ENCODE measurements around the gene KLK1. TPM values are rescaled to one million over a fixed set of nuclear protein-coding genes. Genes with fewer than 3 reads are reported as not detected.

The KLK1 gene
- polyA plus RNA-seq, 1 of the 3 experiments (the other 2 are of a cell fraction) = not detected

GRCh38 chr19:50796634-50797428 lies 26.8 kb downstream of the KLK1 start:
- POLR2A ChIA-PET = no interaction called here
- Histone ChIP-seq H3K4me1 (ENCODE audit: control insufficient read depth in 1 of 2, insufficient read depth in 2 of 2, low read depth in 1 of 2, low read length in 1 of 2) (no peaks in the 10 kb centered on the region; a peak in 1 of 4 replicates), H3K4me2 (no peak overlapping the region), H3K4me3 (ENCODE audit: low read depth in 2 of 2, low read length in 1 of 2) (no peak overlapping the region), H3K9ac (no peak overlapping the region), H3F3A (replicated peaks; ENCODE audit: insufficient read depth) (peaks cover 4% of the 10 kb centered on the region), H3K9me2 (no peaks in the 10 kb centered on the region), H2AFZ (ENCODE audit: low read depth) (no peak overlapping the region), H3K27me3 (ENCODE audit: insufficient read depth) (no peaks in the 10 kb centered on the region), H3K79me2 (ENCODE audit: insufficient read depth) (peaks cover 20% of the 10 kb centered on the region), H3K27ac (ENCODE audit: low read depth in 2 of 2, low read length in 1 of 2) (no peak overlapping the region), H4K20me1 (ENCODE audit: insufficient read depth) (peaks cover 57% of the 10 kb centered on the region), H3K9me3 (no peaks in the 10 kb centered on the region), H3K36me3 (replicated peaks in 1 of 2; ENCODE audit: control insufficient read depth in 1 of 2, insufficient read depth in 2 of 2, low read length in 1 of 2) (peaks cover 12 to 35% of the 10 kb centered on the region in 2 experiments)
- TF ChIP-seq NRF1 (IDR thresholded peaks at IDR 0.05; ENCODE audit: low read depth, low read length) = no peak
- TF ChIP-seq IRF3 (IDR thresholded peaks at IDR 0.05; ENCODE audit: low read depth, low read length) = no peak
- no peak for TF ChIP-seq TCF12 (IDR thresholded peaks at IDR 0.05)
- no peak for TF ChIP-seq NFIC (IDR thresholded peaks at IDR 0.05; ENCODE audit: borderline replicate concordance)
- no peak for TF ChIP-seq TEAD4 (IDR thresholded peaks at IDR 0.05; ENCODE audit: borderline replicate concordance, insufficient read depth)
- no peak for TF ChIP-seq CHD2 (IDR thresholded peaks at IDR 0.05; ENCODE audit: low read length, partially characterized antibody)
- TF ChIP-seq CTCF (IDR thresholded peaks at IDR 0.05) = no peak
- TF ChIP-seq MEF2A (IDR thresholded peaks at IDR 0.05; ENCODE audit: borderline replicate concordance, low read depth) = no peak
- no peak for TF ChIP-seq GATA2 (CRISPR knock-in tag; IDR thresholded peaks at IDR 0.05)
- no peak for TF ChIP-seq MXI1 (IDR thresholded peaks at IDR 0.05; ENCODE audit: low read depth, low read length)
- no peak for TF ChIP-seq FOXM1 (IDR thresholded peaks at IDR 0.05; ENCODE audit: low read depth)
- TF ChIP-seq POLR2AphosphoS5 (IDR thresholded peaks at IDR 0.05; ENCODE audit: low read depth, low read length) = no peak; the same call in 1 of the 2 replicates
- no peak for TF ChIP-seq RCOR1 (IDR thresholded peaks at IDR 0.05; ENCODE audit: low read length)
- TF ChIP-seq SMC3 (IDR thresholded peaks at IDR 0.05; ENCODE audit: low read depth, low read length) = no peak
- TF ChIP-seq EZH2phosphoT487 (IDR thresholded peaks at IDR 0.05; ENCODE audit: borderline replicate concordance, low read depth) = no peak
- TF ChIP-seq MAX (IDR thresholded peaks at IDR 0.05; ENCODE audit: low read depth) = no peak
- no peak for TF ChIP-seq ZBTB33 (IDR thresholded peaks at IDR 0.05; ENCODE audit: borderline replicate concordance, low read depth)
- no peak for DNase-seq
- WGBS (ENCODE audit: low lambda C conversion rate) = 95% methylated on average over 6 of the region's 8 CpGs
- CTCF ChIA-PET = interaction anchor here (1.0 to 2.7 kb wide), 4 partner anchors 14 to 127 kb away, joined by 3 to 14 read pairs (median 7); no protein-coding TSS in a partner anchor
